Stimulated activated CD8-positive, alpha-beta memory T cell treated with anti-CD3 and anti-CD28 coated beads, Interleukin-12 subunit alpha, Interleukin-12 subunit beta, amount 100 ng/mL, for 4 hours (primary cell): ENCODE measurements around the gene TRIM29.
"Not testable (repeated sequence)": the region's sequence is repeated elsewhere in the genome, so short reads cannot be mapped to it uniquely, and the experiment has no call there.

Experiments used
- DNase-seq: peaks from one replicate; pipeline ENCODE4 v3.0.0-alpha.2; 2020; ENCODE audit warnings: low read depth

TRIM29 gene

DNA sequence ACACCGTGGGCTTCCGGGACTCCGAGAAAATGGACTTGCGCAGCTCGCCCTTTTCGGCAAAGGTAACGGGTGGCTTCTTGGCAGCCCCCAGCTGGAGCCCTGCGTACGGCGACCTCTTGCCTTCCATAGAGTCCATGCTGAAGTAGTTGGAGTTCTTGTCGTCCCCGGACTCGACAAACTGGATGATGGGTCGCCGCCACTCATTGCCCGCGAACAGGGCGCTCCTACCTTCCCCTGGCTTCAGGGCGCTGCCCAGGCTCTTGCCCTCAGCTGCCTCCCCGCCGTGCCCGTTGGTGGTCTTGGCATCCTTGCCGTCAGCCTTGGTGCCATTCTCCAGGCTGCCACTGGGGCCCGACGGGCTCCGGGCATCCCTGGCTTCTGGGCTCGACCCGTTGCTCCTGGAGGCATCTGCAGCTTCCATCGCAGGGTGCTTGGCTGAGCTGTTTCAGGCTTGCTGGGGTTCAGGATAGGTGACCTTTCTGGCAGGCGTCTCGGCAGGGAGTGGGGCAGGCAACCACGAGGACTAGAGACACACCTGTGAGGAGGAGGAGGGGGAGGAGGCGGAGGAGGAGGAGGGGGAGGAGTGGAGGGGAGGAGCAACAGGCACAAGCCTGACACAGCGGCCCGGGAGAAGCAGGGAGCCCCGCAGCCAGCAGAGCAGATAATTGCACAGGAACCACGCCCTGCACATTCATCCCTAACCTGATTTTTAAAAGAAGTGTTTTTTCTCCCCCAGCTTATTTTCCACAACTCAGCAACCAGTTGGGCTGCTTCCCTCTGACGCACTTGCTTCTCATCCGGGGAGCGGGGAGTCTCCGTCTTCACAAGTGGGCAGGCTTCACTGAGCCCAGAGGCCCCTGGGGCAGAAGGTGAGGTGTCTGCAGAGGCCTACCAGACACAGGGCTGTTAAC lies at the start of gene TRIM29:
Gene TRIM29, minus strand, starts transcription at position 503 of the 911 bp plus-strand sequence. Its CDS starts 82 bp downstream, at position 421.
- no peak for DNase-seq

DNA sequence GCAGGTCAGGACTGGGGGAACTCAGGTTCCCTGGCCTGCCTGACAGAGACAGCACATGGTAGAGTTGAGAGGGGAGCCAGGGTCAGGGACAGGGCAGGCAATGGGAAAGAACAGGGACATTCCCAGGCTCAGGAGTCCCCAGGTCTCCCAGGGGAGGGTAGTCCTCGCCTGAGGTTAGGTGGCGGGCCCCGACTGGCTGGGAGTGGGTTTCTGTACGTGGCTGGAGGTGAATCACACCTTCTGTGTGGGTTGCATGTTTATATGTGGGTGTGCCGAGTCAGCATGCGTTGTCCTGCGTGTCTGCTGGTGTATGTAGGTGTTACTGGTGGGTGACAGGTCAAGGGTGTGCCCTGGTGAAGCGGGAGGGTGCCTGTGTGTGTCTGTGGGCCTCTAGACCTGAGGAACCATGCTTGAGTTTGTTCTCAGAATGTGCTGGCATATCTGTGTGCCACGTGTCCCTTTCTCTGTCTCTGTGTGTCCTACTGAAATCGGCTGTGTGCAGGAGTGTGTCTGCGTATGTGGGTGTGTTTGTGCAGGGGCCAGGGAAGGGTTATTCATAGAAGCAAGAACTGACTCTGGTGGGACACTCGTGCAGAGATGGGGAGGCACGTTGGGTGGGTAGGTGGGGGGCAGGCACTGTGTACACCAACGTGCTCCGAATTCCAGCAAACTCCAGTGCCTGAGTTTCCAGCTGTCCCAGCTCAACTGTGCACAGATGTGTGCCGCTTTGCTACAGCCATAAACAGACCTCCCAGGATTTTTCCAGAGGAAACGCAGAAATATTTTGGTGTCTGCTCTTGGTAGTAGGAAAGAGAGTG lies 49.1 kb upstream of the TRIM29 start:
- no peak for DNase-seq

- DNase-seq: no peak
Measured at GRCh38 chr11:120186456-120186773, 48.5 kb upstream of the TRIM29 start.

DNA sequence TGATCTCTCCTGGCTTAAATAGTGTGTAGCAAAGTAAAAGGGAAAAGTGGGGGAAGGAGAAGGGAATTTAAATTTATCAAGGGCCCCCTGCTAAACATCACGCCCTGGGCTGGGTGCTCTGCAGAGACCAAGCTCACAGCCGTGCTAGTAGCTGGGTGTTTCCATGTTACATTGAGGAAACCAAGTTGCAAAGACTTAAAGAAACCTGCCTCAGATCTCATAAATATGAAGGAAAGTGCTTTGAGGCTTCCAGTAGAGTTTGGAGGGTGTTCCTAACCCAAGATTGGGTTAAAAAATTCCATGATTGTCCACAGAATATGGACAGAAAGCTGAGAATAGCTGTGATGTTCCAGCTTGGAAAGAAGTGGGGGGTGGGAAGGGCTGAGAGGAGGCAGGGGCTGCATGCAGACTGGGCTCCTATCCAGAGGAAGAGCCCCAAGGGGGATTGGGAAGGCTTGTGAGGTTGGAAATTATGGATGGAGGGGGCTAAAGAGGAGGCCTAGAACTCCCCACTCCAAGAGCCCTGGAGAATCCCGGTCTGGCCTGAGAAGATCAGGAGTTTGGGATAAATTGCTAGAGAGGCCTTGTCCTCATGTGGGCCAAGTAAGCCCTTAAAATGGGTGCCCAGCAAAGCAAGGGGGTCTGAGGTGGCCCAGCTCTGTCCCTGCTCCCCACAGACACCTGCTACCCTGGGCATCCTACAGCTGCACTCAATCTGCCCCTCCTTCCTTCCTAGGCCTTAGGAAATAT lies 48.0 kb upstream of the TRIM29 start:
- DNase-seq: no peak

DNA sequence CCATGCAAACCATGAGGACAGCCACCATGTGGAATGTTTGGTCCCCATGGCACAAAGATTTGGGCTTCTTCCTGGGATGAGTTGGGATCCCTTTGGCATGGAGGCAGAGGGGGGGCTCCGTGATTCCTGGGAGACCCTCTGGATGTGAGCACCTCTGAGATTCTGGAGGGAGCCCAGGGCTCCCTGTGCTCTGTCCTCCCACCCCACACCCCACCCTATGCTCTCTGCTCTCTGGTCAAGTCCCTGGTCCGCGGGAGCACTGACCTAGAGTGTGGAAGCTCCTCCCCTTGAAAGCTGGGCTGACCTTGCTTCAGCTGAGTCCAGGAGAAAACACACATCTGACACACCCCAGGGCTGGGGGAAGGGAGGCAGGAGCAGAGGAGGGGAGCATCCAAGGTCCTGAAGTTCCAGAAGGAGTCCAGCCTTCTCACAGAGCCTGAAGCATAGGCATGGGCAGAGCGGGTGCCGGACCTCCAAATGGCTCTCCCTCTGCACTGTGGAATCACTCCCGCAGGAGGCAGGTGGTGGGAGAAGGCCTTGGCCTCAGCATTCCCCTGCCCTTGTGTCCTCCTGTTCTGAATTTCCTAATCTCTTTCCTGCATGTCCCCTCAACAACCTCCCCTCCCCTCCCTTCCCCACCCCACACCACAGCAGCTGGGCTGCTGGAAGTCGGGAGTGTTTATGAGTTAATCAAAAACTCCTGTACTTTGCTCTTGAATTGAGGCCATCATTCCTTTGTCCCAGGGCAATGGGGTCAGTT lies 47.2 kb upstream of the TRIM29 start:
- no peak for DNase-seq

- no peak for DNase-seq
Measured at GRCh38 chr11:120184371-120184945, 46.5 kb upstream of the TRIM29 start.

DNA sequence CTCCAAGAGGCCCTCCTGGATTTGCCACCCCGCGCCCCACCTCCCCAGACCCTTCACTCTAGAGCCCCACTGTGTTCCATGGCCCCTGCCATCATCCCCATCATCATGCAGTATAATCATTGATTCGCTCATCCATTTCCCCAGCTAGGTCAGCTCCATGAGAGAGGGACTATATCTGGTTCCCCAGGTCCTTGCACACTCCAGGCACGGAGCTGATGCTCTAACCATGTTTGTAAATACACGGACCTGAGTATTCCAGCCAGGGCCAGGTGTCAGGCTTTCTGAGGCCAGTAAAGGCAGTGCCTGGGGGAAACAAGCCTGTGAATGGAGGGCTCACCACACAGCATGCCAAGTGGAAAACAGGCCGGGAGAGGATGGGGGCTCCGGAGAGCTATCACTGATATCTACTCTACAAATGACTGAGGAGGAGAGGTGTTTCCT lies 45.8 kb upstream of the TRIM29 start:
- DNase-seq: no peak

- DNase-seq: no peak
Measured at GRCh38 chr11:120182790-120183491, 45.0 kb upstream of the TRIM29 start.

DNA sequence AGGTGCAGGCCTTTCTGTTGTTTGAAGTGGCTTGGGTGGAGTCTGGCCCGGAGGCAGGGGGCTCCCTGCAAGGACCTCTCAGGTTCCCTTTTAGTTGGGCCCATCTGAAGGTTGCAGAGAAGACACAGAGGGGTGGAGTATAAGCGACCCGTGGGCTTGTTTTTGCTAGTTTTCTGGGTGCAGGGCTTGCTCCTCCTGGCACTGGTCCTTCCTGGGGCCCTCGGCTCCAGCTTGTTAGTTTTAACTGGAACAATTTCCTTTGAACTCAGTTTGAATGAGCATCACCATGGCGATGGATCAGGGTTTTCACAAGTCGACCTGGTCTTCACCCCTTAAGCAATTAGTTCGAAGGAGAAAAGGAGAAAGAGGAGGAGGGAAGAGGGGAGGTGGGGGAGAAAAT lies 44.5 kb upstream of the TRIM29 start:
- no peak for DNase-seq

- no peak for DNase-seq
Measured at GRCh38 chr11:120181376-120181975, 43.6 kb upstream of the TRIM29 start.

DNA sequence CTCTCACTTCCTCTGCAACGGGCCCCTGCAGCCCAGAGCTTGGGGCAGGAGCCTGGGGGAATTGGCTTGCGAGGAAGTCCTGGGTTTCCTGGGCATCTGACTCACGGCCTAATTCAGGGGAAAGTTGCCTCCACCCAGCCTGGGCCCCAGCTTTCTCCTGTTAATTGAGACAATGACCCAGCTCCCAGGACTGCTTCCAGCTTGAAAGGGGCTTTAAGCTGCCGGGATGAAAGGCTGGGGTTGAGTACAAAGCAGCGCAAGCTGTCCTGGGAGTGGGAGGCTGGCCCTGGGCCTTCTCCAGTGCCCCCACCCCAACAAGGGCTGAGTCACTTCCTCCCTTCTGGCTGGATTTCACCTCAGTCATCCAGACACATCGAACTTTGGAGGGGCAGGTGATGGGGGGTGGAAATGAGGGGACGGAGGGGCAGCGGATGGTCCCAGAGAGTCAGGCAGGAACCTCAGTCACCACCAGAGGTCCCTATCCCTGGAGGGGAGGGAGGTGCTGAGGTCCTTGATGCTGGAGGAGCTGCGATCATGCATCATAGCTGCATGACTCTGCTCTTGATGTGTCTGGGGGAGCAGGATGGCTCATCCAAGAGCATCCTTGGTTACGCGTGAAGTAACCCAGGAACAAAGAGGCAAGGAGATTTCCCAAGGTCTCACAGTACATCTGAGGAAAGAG lies 42.8 kb upstream of the TRIM29 start:
- DNase-seq: no peak

DNA sequence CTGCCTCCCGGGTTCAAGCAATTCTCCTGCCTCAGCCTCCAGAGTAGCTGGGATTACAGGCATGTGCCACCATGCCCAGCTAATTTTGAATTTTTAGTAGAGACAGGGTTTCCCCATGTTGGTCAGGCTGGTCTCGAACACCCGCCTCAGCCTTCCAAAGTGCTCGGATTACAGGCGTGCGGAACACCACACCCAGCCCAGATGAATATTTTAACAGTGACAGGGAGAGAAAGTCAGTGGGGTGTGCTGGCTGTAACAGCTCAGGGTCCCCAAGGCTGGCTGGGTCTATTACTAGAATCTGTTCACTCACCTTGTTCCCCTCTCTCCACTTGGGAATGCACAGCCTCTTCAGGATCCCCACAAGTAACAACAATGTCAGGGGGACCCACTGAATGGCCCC lies 42.1 kb upstream of the TRIM29 start:
- DNase-seq: not testable (repeated sequence)

GRCh38 chr11:120179057-120179672 lies 41.3 kb upstream of the TRIM29 start:
- DNase-seq: no peak

DNA sequence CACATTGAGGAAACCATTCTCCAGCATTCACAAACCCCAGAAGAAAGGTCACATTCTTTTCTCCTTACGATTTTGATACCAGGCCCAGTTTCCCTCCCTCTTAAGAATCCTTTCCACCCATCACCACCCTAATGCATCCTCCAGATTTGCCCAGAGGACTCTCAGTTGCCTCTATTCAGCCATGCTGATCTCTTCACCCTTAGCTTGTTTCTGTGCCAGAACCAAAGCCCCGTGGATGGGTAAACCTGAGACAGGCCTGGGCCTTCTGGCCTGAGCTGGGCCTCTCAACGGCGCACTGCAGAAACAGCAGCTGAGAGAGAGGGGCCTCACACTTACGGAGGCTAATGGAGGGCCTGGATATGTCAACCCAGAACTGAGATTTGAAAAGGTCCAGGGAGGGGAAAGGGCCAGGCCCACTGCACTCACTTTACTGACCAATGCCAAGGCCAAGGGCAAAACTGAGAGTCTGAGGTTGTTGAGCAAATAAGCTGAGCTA lies 40.7 kb upstream of the TRIM29 start:
- no peak for DNase-seq

DNA sequence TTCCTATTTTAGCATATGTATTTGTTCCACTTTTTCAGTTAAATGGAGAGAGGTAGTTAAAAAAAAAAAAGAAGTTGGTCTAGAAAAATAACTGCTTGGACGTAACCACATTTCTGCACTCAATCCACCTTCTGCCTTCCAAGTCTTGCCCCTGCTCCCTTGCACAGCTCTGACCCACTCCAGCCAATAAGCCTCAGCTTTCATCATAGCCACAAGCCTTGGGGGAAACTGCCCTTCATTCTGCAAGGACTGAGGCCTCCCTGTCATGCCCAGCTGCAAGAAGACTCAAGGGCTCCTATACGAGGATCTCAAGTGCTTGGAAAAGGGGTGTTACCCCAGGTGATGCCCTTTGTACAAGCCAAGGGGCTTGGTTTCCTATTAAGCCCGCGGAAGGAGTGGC lies 37.0 kb upstream of the TRIM29 start:
- DNase-seq: no peak

- no peak for DNase-seq
Measured at GRCh38 chr11:120173807-120174206, 35.9 kb upstream of the TRIM29 start.

DNA sequence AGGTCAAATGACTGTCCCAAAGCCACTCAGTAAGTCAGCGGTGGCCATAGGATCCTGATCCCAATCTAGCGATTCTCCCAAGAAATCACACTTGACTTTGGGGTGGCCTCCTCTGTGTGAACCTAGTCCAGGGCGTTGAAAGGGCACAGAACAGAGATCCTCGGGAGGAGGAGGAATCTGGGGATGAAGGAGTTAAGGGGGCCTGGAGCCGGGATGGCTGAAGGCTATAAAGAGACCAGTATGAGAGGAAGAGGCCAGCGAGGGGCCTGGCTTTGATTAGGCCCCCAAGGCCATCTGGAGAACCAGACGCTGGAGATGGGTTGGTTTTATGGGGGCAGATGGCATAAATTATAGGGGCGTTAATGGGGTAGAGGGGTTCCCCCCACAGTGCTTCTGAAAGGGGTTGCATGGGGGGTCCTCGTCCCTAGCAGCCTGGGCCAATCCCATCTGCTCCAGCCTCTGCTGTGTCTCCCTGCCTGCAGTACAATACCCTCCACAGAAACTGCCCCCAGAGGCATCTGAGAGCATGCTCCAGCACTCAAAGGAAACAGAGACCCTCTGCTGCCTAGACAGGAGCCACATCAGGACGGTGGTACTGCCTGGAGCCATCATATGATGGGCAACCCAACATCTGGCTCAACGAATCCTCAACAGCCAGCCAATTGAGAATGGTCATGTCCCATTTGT lies 35.2 kb upstream of the TRIM29 start:
- no peak for DNase-seq
